NT2/D1 (cell line): ENCODE results near the gene SLC19A2.
"Not testable (repeated sequence)": the region's sequence is repeated elsewhere in the genome, so short reads cannot be mapped to it uniquely, and the experiment has no call there.

Source experiments
- DNase-seq: peaks from one replicate; pipeline ENCODE4 v3.0.0-alpha.2; 2011; ENCODE audit warnings: low read depth, low spot score
- H3K27me3 ChIP-seq: 2 replicates; pipeline ENCODE4 v1.6.0; 2011; ENCODE audit warnings: mild to moderate bottlenecking; ENCODE audit not compliant: insufficient read length, insufficient read depth
- H3K36me3 ChIP-seq: 2 replicates; pipeline ENCODE4 v1.6.1; 2011; ENCODE audit warnings: mild to moderate bottlenecking, low read length, mixed read lengths; ENCODE audit not compliant: insufficient read depth, insufficient read length
- H3K4me1 ChIP-seq: 2 replicates; pipeline ENCODE4 v1.5.1; 2011; ENCODE audit not compliant: insufficient read depth, insufficient read length
- H3K4me3 ChIP-seq: 2 replicates; pipeline ENCODE4 v1.5.1; 2011; ENCODE audit warnings: low read depth; ENCODE audit not compliant: insufficient read length
- H3K9ac ChIP-seq: 2 replicates; pipeline ENCODE4 v1.6.0; 2011; ENCODE audit warnings: low read depth; ENCODE audit not compliant: insufficient read length
- H3K9me3 ChIP-seq: 2 replicates; pipeline ENCODE4 v1.5.1; 2011; ENCODE audit warnings: mild to moderate bottlenecking, low read length; ENCODE audit not compliant: insufficient read depth
- SUZ12 ChIP-seq: IDR thresholded peaks from 2 replicates; pipeline ENCODE4 v1.6.1; 2011; ENCODE audit not compliant: insufficient read length, insufficient read depth; ENCODE audit errors: extremely low read depth
- YY1 ChIP-seq: IDR thresholded peaks from 2 replicates; pipeline ENCODE4 v1.6.1; 2011; ENCODE audit not compliant: insufficient read length, insufficient read depth
- ZNF274 ChIP-seq: IDR thresholded peaks from 2 replicates; pipeline ENCODE4 v1.6.1; 2011; ENCODE audit warnings: mild to moderate bottlenecking, low read depth, low read length

The SLC19A2 gene, protein sequence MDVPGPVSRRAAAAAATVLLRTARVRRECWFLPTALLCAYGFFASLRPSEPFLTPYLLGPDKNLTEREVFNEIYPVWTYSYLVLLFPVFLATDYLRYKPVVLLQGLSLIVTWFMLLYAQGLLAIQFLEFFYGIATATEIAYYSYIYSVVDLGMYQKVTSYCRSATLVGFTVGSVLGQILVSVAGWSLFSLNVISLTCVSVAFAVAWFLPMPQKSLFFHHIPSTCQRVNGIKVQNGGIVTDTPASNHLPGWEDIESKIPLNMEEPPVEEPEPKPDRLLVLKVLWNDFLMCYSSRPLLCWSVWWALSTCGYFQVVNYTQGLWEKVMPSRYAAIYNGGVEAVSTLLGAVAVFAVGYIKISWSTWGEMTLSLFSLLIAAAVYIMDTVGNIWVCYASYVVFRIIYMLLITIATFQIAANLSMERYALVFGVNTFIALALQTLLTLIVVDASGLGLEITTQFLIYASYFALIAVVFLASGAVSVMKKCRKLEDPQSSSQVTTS

GRCh38 chr1:169485431-169486280 lies at the start of gene SLC19A2:
Gene SLC19A2, minus strand, starts transcription at chr1:169485944. Its CDS starts 178 bp downstream, at chr1:169485766.
- Histone ChIP-seq H3K4me1 (no peaks in the 10 kb centered on the region), H3K27me3 (peaks cover 15% of the 10 kb centered on the region), H3K9me3 (peaks cover 12% of the 10 kb centered on the region; the same call in 1 of the 2 replicates), H3K4me3 (peak within 1 kb of the TSS; percentile 76), H3K9ac (peak within 1 kb of the TSS; percentile 84), H3K36me3 (no peaks in the 10 kb centered on the region)
- TF ChIP-seq SUZ12: no peak
- no peak for TF ChIP-seq YY1
- TF ChIP-seq ZNF274: no peak
- peak; percentile 99 for DNase-seq

- Histone ChIP-seq H3K4me1 (no peaks in the 10 kb centered on the region), H3K36me3 (no peaks in the 10 kb centered on the region), H3K9ac (no peak overlapping the region), H3K4me3 (no peak overlapping the region), H3K27me3 (no peaks in the 10 kb centered on the region), H3K9me3 (no peaks in the 10 kb centered on the region)
- TF ChIP-seq SUZ12 (no peak), ZNF274 (no peak), YY1 (no peak)
- no peak for DNase-seq
Observed at GRCh38 chr1:169534653-169535052, 48.9 kb upstream of the SLC19A2 start.

GRCh38 chr1:169533528-169534190 lies 47.9 kb upstream of the SLC19A2 start:
- H3K4me3 ChIP-seq, H3K9me3 ChIP-seq, DNase-seq, H3K4me1 ChIP-seq, H3K36me3 ChIP-seq, H3K9ac ChIP-seq, H3K27me3 ChIP-seq: not testable (repeated sequence)

- no peaks in the 10 kb centered on the region for H3K4me1 ChIP-seq
- H3K9me3 ChIP-seq: no peaks in the 10 kb centered on the region
- no peak overlapping the region for H3K9ac ChIP-seq
- H3K36me3 ChIP-seq: no peaks in the 10 kb centered on the region
- no peaks in the 10 kb centered on the region for H3K27me3 ChIP-seq
- no peak for TF ChIP-seq YY1
- TF ChIP-seq SUZ12: no peak
- no peak for TF ChIP-seq ZNF274
- DNase-seq: no peak
- no peak overlapping the region for H3K4me3 ChIP-seq
Observed at GRCh38 chr1:169530448-169530847, 44.7 kb upstream of the SLC19A2 start.

DNA sequence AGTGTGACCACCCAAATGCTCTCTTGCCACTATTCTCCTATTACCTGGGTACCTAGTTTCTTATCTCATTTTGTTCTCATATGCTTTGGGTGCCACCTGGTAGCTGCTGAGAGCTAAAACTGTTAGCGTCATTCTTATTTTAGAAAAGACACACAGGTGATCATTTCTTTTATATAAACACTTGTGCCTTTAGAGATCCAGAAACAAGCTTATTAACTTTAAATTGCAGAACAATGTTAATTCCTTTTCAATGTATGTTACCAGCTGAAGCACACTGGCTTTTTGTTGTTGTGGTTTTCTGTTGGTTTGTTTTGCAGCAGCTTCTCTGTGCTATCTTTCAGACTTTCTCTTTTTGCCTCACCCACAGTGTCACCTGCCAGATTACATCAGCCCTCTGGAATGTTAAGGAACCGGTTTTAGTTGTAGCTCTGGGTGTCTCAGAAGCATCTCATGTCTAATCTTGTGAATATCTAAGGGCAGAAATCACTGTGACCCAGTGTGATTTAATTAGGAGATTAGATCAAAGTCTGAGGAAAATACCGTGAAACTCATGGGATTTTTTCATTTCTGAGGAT lies 43.4 kb upstream of the SLC19A2 start:
- TF ChIP-seq ZNF274: no peak
- no peak for TF ChIP-seq YY1
- TF ChIP-seq SUZ12: no peak
- Histone ChIP-seq H3K36me3 (no peaks in the 10 kb centered on the region), H3K9me3 (no peaks in the 10 kb centered on the region), H3K9ac (no peak overlapping the region), H3K4me3 (no peak overlapping the region), H3K4me1 (no peaks in the 10 kb centered on the region), H3K27me3 (no peaks in the 10 kb centered on the region)
- peak; percentile 63 for DNase-seq

DNA sequence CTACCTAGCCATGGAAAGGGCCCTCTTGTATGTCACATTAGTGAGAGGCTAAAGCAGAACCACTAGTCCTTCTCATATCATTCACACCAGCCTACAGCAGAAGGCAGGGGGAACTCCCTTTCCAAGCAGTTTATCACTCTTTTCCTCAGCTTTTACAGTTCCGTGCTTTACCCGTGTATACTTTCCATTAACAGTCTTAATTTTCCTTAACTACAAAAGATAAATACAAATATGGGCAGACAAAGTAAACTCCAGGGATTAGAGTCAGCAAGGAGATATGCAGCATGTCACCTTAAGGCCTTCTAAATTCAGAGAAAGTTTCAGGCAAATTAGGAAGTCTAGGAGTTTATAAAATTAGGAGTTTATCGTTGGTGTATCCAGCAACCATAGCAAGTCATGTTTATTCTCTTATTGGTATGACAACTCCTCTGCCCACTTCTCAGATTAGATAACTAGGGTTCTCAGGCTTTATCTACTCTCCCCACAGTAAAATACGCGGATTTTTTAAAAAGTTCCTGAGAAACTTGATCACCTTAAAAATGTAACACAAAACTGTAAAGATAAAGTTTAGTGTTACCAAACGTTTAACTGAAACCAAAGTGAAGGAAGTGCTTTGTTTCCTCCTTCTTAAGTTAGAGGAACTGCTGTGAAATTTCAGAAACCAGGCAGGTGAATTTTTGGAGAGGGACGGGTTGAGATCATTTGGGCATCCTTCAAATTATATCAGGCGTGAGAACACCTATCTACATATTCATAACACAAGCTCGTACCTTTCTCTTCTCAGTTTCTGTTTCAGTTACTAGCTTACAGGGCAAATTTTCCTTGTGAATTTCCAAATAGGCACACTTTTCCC lies 42.7 kb upstream of the SLC19A2 start:
- no peak for TF ChIP-seq SUZ12
- TF ChIP-seq YY1: no peak
- TF ChIP-seq ZNF274: no peak
- H3K9ac ChIP-seq: no peak overlapping the region
- no peak for DNase-seq
- no peaks in the 10 kb centered on the region for H3K9me3 ChIP-seq
- no peak overlapping the region for H3K4me3 ChIP-seq
- H3K27me3 ChIP-seq: no peaks in the 10 kb centered on the region
- H3K36me3 ChIP-seq: no peaks in the 10 kb centered on the region
- H3K4me1 ChIP-seq: no peaks in the 10 kb centered on the region
